Progenitor cell of endocrine pancreas (in vitro differentiated cells): ENCODE measurements around the gene MTHFD1. TPM values are rescaled to one million over a fixed set of nuclear protein-coding genes. Genes with fewer than 3 reads are reported as not detected.
"Not testable (repeated sequence)": the region's sequence is repeated elsewhere in the genome, so short reads cannot be mapped to it uniquely, and the experiment has no call there.

Source experiments
- DNase-seq: peaks from one replicate; pipeline ENCODE4 v3.0.0; 2021; ENCODE audit warnings: low spot score; ENCODE audit not compliant: unreplicated experiment
- H3K27ac Mint-ChIP-seq: 2 replicates; pipeline ENCODE4 v1.8.0; 2021; ENCODE audit warnings: mild to moderate bottlenecking, moderate library complexity, mixed read lengths
- H3K27me3 Mint-ChIP-seq: 2 replicates; pipeline ENCODE4 v1.8.0; 2021; ENCODE audit warnings: mixed read lengths
- H3K36me3 Mint-ChIP-seq: 2 replicates; pipeline ENCODE4 v1.8.0; 2022; ENCODE audit warnings: mixed read lengths; ENCODE audit not compliant: insufficient read depth
- H3K4me1 Mint-ChIP-seq: 2 replicates; pipeline ENCODE4 v1.8.0; 2021; ENCODE audit warnings: low read depth, mixed read lengths
- H3K4me3 Mint-ChIP-seq: 2 replicates; pipeline ENCODE4 v1.8.0; 2021; ENCODE audit warnings: low read depth, mild to moderate bottlenecking, moderate library complexity, mixed read lengths
- H3K9me3 Mint-ChIP-seq: 2 replicates; pipeline ENCODE4 v1.8.0; 2021; ENCODE audit warnings: low read depth, mixed read lengths
- total RNA-seq: library from RNA; stranded (reverse); gene quantifications from 2 replicates; pipeline ENCODE4 v1.2.1, GENCODE V29; 2021
- TF ChIP-seq, protein P1 (sequence below): fragments of 200-600 bp; sonication (generic); IDR thresholded peaks from one replicate; pipeline ENCODE4 v1.5.0; 2021; ENCODE audit warnings: antibody characterized with exemption, mild to moderate bottlenecking; ENCODE audit not compliant: unreplicated experiment

MTHFD1 gene
- total RNA-seq, 1 donor from 2014 or later, result 70.3 TPM

DNA sequence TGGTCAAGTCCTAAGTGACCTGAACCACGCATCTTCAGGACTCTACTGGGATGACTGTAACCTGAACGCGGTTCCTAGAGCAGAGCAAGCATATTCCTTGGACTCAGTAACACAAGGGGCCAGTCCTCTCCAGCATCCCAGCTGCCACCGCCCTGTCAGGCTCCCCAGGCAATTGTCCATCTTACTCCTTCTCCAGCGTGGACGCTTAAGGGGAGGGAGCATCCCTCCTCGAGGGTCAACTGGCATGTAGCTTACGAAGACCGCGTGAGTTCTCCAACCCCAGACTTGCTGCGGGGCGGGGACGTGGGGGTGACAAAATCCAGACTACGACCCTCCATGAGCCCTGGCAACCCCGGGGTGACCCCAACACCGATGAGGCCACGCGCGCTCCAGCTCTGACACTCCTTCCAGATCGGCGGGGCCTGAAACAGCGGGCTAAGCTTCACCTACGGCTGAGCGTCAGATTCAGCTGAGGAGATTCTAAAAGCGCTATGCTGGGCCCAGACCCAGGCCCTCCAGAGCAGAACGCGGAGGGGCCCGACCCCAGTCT lies 846 bp upstream of the MTHFD1 start:
- DNase-seq, result no peak
- Mint-ChIP-seq H3K9me3 (no peaks in the 10 kb centered on the region), H3K36me3 (peaks cover 8% of the 10 kb centered on the region), H3K27me3 (no peaks in the 10 kb centered on the region), H3K4me3 (peak overlapping the region; percentile 96), H3K4me1 (peaks cover 6% of the 10 kb centered on the region), H3K27ac (peak overlapping the region; percentile 99)
- TF ChIP-seq, protein P1, sequence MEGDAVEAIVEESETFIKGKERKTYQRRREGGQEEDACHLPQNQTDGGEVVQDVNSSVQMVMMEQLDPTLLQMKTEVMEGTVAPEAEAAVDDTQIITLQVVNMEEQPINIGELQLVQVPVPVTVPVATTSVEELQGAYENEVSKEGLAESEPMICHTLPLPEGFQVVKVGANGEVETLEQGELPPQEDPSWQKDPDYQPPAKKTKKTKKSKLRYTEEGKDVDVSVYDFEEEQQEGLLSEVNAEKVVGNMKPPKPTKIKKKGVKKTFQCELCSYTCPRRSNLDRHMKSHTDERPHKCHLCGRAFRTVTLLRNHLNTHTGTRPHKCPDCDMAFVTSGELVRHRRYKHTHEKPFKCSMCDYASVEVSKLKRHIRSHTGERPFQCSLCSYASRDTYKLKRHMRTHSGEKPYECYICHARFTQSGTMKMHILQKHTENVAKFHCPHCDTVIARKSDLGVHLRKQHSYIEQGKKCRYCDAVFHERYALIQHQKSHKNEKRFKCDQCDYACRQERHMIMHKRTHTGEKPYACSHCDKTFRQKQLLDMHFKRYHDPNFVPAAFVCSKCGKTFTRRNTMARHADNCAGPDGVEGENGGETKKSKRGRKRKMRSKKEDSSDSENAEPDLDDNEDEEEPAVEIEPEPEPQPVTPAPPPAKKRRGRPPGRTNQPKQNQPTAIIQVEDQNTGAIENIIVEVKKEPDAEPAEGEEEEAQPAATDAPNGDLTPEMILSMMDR, result no peak

DNA sequence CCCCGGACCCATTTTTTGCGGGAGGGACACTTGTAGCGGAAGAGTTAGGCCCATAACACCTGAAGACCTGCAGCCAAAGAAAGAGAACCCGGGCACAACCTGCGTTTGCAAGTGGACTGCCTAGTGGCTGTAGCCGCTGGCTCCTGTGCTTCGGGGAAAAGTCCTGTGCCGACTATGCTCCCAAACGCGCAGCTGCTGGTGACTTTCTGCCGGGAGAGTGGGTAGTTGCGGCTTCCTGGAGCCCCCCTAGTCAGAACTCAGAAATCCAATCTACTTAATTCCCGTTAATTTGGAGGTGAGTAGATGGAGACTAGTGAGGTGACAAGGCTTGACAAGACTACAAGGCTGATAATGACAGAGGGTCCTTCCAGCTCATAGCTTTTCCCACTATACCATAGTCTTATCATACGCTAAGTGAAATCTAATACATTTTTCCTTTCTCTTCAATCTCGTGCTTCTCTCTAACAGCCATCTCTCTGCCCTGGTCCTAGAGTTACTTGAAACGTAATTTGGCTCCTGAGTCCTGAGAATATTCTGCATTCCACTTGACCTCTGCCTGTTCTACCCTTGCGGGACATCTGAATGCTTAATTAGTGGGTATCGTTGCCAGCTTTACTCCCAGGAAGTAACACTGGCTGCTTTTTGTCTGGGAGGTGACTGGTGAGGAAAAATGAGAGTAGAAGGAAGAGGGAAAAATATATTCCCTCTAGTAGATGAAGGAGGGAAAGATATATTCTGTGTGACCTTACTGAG lies 556 bp downstream of the MTHFD1 start:
- peaks cover 6% of the 10 kb centered on the region for H3K4me1 Mint-ChIP-seq
- peaks cover 8% of the 10 kb centered on the region for H3K36me3 Mint-ChIP-seq
- H3K27ac Mint-ChIP-seq, result peak overlapping the region; percentile 99
- H3K27me3 Mint-ChIP-seq, result no peaks in the 10 kb centered on the region
- no peaks in the 10 kb centered on the region for H3K9me3 Mint-ChIP-seq
- H3K4me3 Mint-ChIP-seq, result peak overlapping the region; percentile 96
- TF ChIP-seq, protein P1, result no peak
- DNase-seq, result peak; percentile 15

GRCh38 chr14:64391113-64391725 lies 3.1 kb downstream of the MTHFD1 start:
- peaks cover 7% of the 10 kb centered on the region for H3K4me1 Mint-ChIP-seq
- no peak for DNase-seq
- H3K27ac Mint-ChIP-seq, result no peak overlapping the region
- H3K27me3 Mint-ChIP-seq, result no peaks in the 10 kb centered on the region
- H3K4me3 Mint-ChIP-seq, result no peak overlapping the region
- H3K36me3 Mint-ChIP-seq, result peaks cover 8% of the 10 kb centered on the region
- TF ChIP-seq, protein P1, result no peak
- no peaks in the 10 kb centered on the region for H3K9me3 Mint-ChIP-seq

GRCh38 chr14:64391986-64392385 lies 3.8 kb downstream of the MTHFD1 start:
- Mint-ChIP-seq H3K27me3 (no peaks in the 10 kb centered on the region), H3K4me3 (no peak overlapping the region), H3K4me1 (peaks cover 7% of the 10 kb centered on the region), H3K27ac (no peak overlapping the region), H3K36me3 (peaks cover 8% of the 10 kb centered on the region), H3K9me3 (no peaks in the 10 kb centered on the region)
- no peak for DNase-seq
- TF ChIP-seq, protein P1, result no peak

DNA sequence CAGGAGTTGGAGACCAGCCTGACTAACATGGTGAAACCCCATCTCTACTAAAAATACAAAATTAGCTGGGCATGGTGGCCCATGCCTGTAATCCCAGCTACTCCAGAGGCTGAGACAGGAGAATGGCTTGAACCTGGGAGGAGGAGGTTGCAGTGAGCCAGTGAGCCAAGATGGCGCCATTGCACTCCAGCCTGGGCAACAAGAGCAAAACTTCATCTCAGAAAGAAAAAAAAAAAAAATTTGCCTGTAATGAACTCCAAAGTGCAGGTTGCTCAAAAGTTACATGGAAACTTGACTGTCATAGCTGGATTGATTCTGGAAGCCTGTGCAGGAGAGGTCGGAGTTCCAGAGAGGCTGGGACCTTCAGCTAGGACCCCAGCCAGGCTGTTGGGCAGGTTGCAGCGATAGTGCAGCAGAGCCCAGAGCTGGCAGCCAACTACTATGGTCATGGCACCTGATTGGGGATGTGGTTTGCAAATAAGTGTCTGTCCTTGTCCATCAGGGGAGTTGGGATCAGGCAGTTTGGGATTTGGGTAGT lies 5.1 kb downstream of the MTHFD1 start:
- H3K4me1 Mint-ChIP-seq, H3K27ac Mint-ChIP-seq, H3K27me3 Mint-ChIP-seq, H3K36me3 Mint-ChIP-seq, H3K4me3 Mint-ChIP-seq, DNase-seq, H3K9me3 Mint-ChIP-seq: not testable (repeated sequence)
